GM19328 (cell line): Measurements from ENCODE around the gene SIL1.
"Not testable (repeated sequence)": the region's sequence is repeated elsewhere in the genome, so short reads cannot be mapped to it uniquely, and the experiment has no call there.

Experiments
- ATAC-seq: cut with Tn5 transposase; IDR thresholded peaks from one replicate; pipeline ENCODE4 v1.9.1; 2021; ENCODE audit warnings: mild to moderate bottlenecking, moderate library complexity; ENCODE audit not compliant: unreplicated experiment

The SIL1 gene

GRCh38 chr5:139204196-139204595, 6.0 kb upstream of the SIL1 start:
- ATAC-seq = no peak

- ATAC-seq = no peak
Measured at GRCh38 chr5:139199321-139199720, 1.2 kb upstream of the SIL1 start.

GRCh38 chr5:139196296-139196956, 1.7 kb downstream of the SIL1 start:
- no peak for ATAC-seq

GRCh38 chr5:139194486-139194885, 3.7 kb downstream of the SIL1 start:
- no peak for ATAC-seq

GRCh38 chr5:139193928-139194327, 4.2 kb downstream of the SIL1 start:
- ATAC-seq = no peak

- not testable (repeated sequence) for ATAC-seq
Measured at GRCh38 chr5:139192906-139193305, 5.3 kb downstream of the SIL1 start.

- ATAC-seq = not testable (repeated sequence)
Measured at GRCh38 chr5:139191954-139192353, 6.2 kb downstream of the SIL1 start.

GRCh38 chr5:139190125-139190524, 8.0 kb downstream of the SIL1 start:
- ATAC-seq = no peak

GRCh38 chr5:139188558-139189270, 9.5 kb downstream of the SIL1 start:
- no peak for ATAC-seq

GRCh38 chr5:139186752-139187326, 11.3 kb downstream of the SIL1 start:
- no peak for ATAC-seq

GRCh38 chr5:139186261-139186660, 11.9 kb downstream of the SIL1 start:
- ATAC-seq = no peak

- no peak for ATAC-seq
Measured at GRCh38 chr5:139185589-139185988, 12.6 kb downstream of the SIL1 start.

- ATAC-seq = no peak
Measured at GRCh38 chr5:139183502-139183901, 14.7 kb downstream of the SIL1 start.

- ATAC-seq = no peak
Measured at GRCh38 chr5:139182528-139183296, 15.5 kb downstream of the SIL1 start.

- ATAC-seq = no peak
Measured at GRCh38 chr5:139181835-139182452, 16.2 kb downstream of the SIL1 start.

- no peak for ATAC-seq
Measured at GRCh38 chr5:139181322-139181730, 16.8 kb downstream of the SIL1 start.

- no peak for ATAC-seq
Measured at GRCh38 chr5:139180850-139181249, 17.3 kb downstream of the SIL1 start.

- not testable (repeated sequence) for ATAC-seq
Measured at GRCh38 chr5:139179778-139180513, 18.2 kb downstream of the SIL1 start.

GRCh38 chr5:139178935-139179334, 19.2 kb downstream of the SIL1 start:
- no peak for ATAC-seq

- ATAC-seq = no peak
Measured at GRCh38 chr5:139178589-139178917, 19.6 kb downstream of the SIL1 start.
